Measurements from ENCODE around the gene FAM118A.

FAM118A gene

DNA sequence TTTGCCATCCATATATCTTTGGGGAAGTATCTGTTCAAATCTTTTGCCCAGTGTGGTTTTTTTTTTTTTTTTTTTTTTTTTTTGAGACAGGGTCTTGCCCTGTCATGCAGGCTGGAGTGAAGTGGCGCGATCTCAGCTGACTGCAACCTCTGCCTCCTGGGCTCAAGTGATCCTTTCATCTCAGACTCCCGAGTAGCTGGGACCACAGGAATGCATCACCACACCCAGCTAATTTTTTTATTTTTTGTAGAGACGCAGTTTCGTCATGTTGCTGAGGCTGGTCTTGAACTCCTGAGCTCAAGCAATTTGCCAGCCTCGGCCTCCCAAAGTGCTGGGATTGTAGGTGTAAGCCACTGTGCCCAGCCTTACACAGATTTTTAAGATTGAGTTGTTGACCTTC, 4.8 kb upstream of the FAM118A start:
- no peak for DNase-seq (ENCODE audit: low read depth)
- no peak overlapping the region for H3K4me3 ChIP-seq (ENCODE audit: control insufficient read depth, low read depth, low read length)
- TF ChIP-seq, protein P1, sequence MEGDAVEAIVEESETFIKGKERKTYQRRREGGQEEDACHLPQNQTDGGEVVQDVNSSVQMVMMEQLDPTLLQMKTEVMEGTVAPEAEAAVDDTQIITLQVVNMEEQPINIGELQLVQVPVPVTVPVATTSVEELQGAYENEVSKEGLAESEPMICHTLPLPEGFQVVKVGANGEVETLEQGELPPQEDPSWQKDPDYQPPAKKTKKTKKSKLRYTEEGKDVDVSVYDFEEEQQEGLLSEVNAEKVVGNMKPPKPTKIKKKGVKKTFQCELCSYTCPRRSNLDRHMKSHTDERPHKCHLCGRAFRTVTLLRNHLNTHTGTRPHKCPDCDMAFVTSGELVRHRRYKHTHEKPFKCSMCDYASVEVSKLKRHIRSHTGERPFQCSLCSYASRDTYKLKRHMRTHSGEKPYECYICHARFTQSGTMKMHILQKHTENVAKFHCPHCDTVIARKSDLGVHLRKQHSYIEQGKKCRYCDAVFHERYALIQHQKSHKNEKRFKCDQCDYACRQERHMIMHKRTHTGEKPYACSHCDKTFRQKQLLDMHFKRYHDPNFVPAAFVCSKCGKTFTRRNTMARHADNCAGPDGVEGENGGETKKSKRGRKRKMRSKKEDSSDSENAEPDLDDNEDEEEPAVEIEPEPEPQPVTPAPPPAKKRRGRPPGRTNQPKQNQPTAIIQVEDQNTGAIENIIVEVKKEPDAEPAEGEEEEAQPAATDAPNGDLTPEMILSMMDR (conservative IDR thresholded peaks at IDR 0.05; ENCODE audit: control insufficient read depth, insufficient read depth, low read depth, low read length): no peak

DNA sequence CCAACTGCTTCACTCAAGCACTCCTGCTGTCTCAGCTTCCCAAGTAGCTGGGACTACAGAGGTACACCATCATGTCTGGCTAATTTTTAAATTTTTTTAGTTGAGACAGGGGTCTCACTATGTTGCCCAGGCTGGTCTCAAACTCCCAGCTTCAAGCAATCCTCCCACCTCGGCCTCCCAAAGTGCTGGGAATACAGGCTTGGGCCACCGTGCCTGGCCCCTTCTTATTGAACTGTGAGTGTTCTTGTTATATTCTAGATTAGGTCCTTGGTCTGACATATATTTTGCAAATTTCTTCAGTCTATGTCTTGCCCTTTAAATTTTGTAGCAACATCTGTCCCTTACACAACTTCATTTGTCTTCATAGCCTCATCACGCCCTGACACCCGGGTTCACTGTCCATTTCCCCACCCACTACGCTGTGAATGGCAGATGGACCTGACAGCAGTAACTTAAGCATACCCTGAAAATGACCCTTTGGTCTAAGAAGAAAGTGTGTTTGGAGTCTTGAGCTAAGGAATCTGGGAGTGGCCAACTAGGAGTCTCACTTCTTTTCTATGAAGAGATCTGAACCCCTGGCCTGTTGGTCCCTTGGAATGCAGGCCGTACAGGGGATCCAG, 4.2 kb upstream of the FAM118A start:
- TF ChIP-seq, protein P1 (conservative IDR thresholded peaks at IDR 0.05; ENCODE audit: control insufficient read depth, insufficient read depth, low read depth, low read length): no peak
- DNase-seq (ENCODE audit: low read depth): no peak
- H3K4me3 ChIP-seq (ENCODE audit: control insufficient read depth, low read depth, low read length): no peak overlapping the region

DNA sequence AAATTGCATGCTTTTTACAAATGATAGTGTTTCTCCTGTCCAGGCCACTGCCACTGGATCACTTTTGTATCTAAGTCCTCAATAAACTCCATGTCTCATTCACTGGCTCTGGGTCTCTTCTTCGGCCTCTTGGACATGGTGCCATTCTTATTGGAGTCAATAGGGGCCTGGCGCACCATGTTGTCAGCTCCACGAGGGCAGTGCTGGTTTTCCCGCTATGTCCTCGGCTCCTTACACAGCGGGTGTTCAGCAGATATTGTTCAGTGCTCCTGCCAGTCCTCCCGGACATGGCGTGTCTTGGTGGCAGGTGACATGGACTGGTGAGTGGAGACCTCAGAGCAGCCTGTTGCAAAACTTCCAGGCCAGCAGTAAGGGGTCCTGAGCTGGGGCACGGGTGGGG, 3.6 kb upstream of the FAM118A start:
- H3K4me3 ChIP-seq (ENCODE audit: control insufficient read depth, low read depth, low read length): no peak overlapping the region
- TF ChIP-seq, protein P1 (conservative IDR thresholded peaks at IDR 0.05; ENCODE audit: control insufficient read depth, insufficient read depth, low read depth, low read length): no peak
- no peak for DNase-seq (ENCODE audit: low read depth)

DNA sequence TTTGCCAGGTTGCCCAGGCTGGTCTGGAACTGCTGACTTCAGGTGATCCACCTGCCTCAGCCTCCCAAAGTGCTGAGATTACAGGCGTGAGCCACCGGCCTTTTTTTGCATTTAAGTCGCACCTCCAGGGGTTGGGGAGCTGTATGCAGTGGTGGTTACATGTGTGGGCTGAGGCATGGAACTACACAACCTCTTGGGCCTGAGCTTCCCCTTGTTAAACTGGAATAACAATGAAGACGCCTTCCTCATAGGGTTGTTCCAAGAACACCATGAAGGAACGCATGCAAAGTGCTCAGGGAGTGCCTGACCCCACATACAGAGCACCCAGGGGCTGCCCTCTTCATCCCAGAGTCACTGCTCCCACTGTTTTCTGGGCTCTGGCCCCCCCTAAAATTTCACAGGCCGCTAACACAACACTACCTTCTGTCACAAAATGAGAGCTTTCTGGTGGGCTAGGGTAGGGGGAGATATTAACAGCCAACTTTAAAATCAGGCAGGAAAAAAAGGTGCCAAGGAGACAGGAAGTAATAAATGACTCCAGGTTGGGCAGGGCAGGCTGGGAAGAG, 1.3 kb upstream of the FAM118A start:
- no peak overlapping the region for H3K4me3 ChIP-seq (ENCODE audit: control insufficient read depth, low read depth, low read length)
- TF ChIP-seq, protein P1 (conservative IDR thresholded peaks at IDR 0.05; ENCODE audit: control insufficient read depth, insufficient read depth, low read depth, low read length): no peak
- no peak for DNase-seq (ENCODE audit: low read depth)

DNA sequence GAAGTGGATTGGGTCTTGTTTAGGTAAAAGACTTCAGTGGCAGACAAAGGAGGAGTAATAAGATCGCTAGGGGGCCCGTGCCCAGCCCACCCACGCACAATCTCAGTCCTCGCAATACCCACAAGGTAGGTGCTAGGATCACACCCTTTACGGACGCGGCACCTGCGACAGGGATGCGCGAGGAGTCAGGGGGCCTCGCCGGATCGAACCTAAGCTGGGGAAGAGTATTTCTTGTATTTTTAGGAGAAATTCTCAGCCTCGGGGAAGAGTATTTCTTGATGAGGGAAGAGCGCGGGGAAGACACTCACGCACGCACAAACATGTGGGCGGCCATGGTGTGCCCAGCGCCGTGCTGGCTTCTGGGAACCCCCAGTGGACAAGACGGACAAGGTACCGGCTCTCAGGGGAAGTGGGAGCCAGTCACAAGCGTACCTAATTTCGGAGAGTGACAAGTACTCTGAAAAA, 745 bp upstream of the FAM118A start:
- TF ChIP-seq, protein P1 (conservative IDR thresholded peaks at IDR 0.05; ENCODE audit: control insufficient read depth, insufficient read depth, low read depth, low read length): no peak
- H3K4me3 ChIP-seq (ENCODE audit: control insufficient read depth, low read depth, low read length): peak overlapping the region; percentile 38
- DNase-seq (ENCODE audit: low read depth): no peak

DNA sequence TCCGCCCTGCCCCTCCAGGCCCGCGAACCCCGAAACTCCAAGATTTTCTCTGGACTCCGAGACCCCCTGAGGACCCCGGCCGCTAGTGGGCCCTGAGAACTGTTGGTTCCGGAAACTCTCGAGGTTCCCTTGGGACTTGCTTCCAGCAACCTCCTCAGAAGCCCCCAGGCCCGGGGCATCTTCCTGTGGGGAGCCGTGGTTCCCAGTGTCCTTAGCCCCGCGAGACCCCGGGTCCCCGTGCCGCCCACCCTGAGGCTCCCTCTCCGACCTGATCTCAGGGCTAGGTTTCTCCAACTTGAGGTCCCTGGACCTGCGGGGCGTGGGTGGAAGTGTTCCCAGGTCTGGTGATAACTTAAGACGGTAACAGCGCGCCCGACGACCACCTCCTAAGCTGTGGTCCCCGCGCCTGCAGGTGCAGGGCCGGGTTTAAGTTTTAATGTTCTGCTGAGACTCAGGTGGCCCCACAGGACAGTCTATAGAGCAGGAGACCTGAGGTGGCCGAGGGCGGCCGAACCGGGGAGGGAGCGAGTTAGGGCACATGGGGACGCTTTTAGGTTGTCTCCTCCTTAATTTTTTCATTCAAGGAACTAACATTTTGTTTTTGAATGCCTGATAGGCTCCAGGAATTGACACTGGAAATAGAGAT, 720 bp downstream of the FAM118A start:
- TF ChIP-seq, protein P1 (conservative IDR thresholded peaks at IDR 0.05; ENCODE audit: control insufficient read depth, insufficient read depth, low read depth, low read length): no peak
- DNase-seq (ENCODE audit: low read depth): no peak
- H3K4me3 ChIP-seq (ENCODE audit: control insufficient read depth, low read depth, low read length): peak overlapping the region; percentile 66
